CD4-positive, alpha-beta memory T cell (primary cell): ENCODE data around the gene OR2G6. TPM values are rescaled to one million over a fixed set of nuclear protein-coding genes. Genes with fewer than 3 reads are reported as not detected.
"Not testable (repeated sequence)": the region's sequence is repeated elsewhere in the genome, so short reads cannot be mapped to it uniquely, and the experiment has no call there.

ENCODE experiments used
- CTCF ChIA-PET: fragments of 350-600 bp; sonication (Branson Sonifier 250); formaldehyde crosslinking; loops from one replicate; lab custom pipeline; 2021; ENCODE audit warnings: inconsistent platforms; ENCODE audit not compliant: partially characterized antibody; lab: Charles Lee
- POLR2A ChIA-PET: fragments of 350-600 bp; sonication (Branson Sonifier 250); formaldehyde crosslinking; loops from one replicate; lab custom pipeline; 2021; ENCODE audit not compliant: partially characterized antibody; lab: Charles Lee
- DNase-seq, 5 donors: peaks; one replicate each; pipeline versions ENCODE4 v3.0.0 to v3.0.0-alpha.2; 2020 to 2022; ENCODE audit warnings: mixed read lengths in 1 of 5
- H3K27ac ChIP-seq: one replicate; pipeline ENCODE4 v1.7.0; 2013; ENCODE audit warnings: low read depth, low read length
- H3K27me3 ChIP-seq: 2 replicates; pipeline ENCODE4 v1.7.0; 2013; ENCODE audit warnings: mild to moderate bottlenecking, low read length, moderate library complexity; ENCODE audit not compliant: insufficient read depth
- H3K36me3 ChIP-seq: 2 replicates; pipeline ENCODE4 v1.7.0; 2013; ENCODE audit warnings: mild to moderate bottlenecking, low read length, moderate library complexity; ENCODE audit not compliant: insufficient read depth
- H3K4me1 ChIP-seq: 2 replicates; pipeline ENCODE4 v1.7.0; 2013; ENCODE audit warnings: mild to moderate bottlenecking, low read length, moderate library complexity; ENCODE audit not compliant: insufficient read depth
- H3K4me3 ChIP-seq, 2 donors: one replicate each; pipeline ENCODE4 v1.7.0; 2013; ENCODE audit warnings: low read length in 2 of 2, mild to moderate bottlenecking in 1 of 2
- H3K9me3 ChIP-seq, 2 donors: one replicate each; pipeline ENCODE4 v1.7.0; 2013; ENCODE audit warnings: low read length in 2 of 2, control low read depth in 1 of 2; ENCODE audit not compliant: control insufficient read depth in 1 of 2
- H3K27ac Mint-ChIP-seq, 7 donors: one replicate each; pipeline ENCODE4 v1.8.0; 2020 to 2021; ENCODE audit warnings: mixed read lengths in 7 of 7, mild to moderate bottlenecking in 6 of 7, inconsistent platforms in 3 of 7, moderate library complexity in 3 of 7
- H3K27me3 Mint-ChIP-seq, 2 donors: one replicate each; pipeline ENCODE4 v1.8.0; 2020 to 2021; ENCODE audit warnings: mixed read lengths in 2 of 2
- H3K36me3 Mint-ChIP-seq, 2 donors: one replicate each; pipeline ENCODE4 v1.8.0; 2020 to 2021; ENCODE audit warnings: mixed read lengths in 2 of 2, inconsistent platforms in 1 of 2, mild to moderate bottlenecking in 1 of 2
- H3K4me1 Mint-ChIP-seq, 4 donors: one replicate each; pipeline ENCODE4 v1.8.0; 2020 to 2021; ENCODE audit warnings: mixed read lengths in 4 of 4, mild to moderate bottlenecking in 1 of 4
- H3K4me3 Mint-ChIP-seq, 8 donors: one replicate each; pipeline ENCODE4 v1.8.0; 2020 to 2021; ENCODE audit warnings: mixed read lengths in 8 of 8, mild to moderate bottlenecking in 7 of 8, moderate library complexity in 6 of 8, inconsistent platforms in 3 of 8
- H3K9me3 Mint-ChIP-seq, 8 donors: one replicate each; pipeline ENCODE4 v1.8.0; 2020 to 2021; ENCODE audit warnings: mixed read lengths in 8 of 8, mild to moderate bottlenecking in 5 of 8, inconsistent platforms in 3 of 8, moderate library complexity in 1 of 8
- intact Hi-C: fragments of 100-400 bp; cut with micrococcal nuclease; formaldehyde crosslinking; loops from one replicate; pipeline ENCODE4 v1.15.1; 2023
- polyA plus RNA-seq, 2 donors: library from polyadenylated mRNA; unstranded; fragments of 300-500 nt; fragmentation: Illumina TruSeq; gene quantifications; one replicate each; pipeline ENCODE4 v1.2.3, GENCODE V29; 2021
- total RNA-seq, 2 experiments: library from RNA; stranded (reverse); gene quantifications; one replicate each; pipeline ENCODE4 v1.2.3, GENCODE V29; 2021

OR2G6 gene
- total and polyA plus RNA-seq, 4 experiments from 2014 or later: not detected

GRCh38 chr1:248488289-248488688 is 19.6 kb upstream of the OR2G6 start, which contains the start of gene OR2T5:
OR2T5 (plus strand) TSS chr1:248488589; CDS start chr1:248488589, 0 bp downstream.
- H3K27me3 ChIP-seq, CTCF ChIA-PET, H3K4me3 ChIP-seq, DNase-seq, H3K36me3 ChIP-seq, H3K27ac Mint-ChIP-seq, H3K4me1 Mint-ChIP-seq, H3K36me3 Mint-ChIP-seq, H3K9me3 ChIP-seq, H3K27ac ChIP-seq, H3K27me3 Mint-ChIP-seq, H3K4me3 Mint-ChIP-seq, POLR2A ChIA-PET, H3K9me3 Mint-ChIP-seq, H3K4me1 ChIP-seq, intact Hi-C loops: not testable (repeated sequence)

DNA sequence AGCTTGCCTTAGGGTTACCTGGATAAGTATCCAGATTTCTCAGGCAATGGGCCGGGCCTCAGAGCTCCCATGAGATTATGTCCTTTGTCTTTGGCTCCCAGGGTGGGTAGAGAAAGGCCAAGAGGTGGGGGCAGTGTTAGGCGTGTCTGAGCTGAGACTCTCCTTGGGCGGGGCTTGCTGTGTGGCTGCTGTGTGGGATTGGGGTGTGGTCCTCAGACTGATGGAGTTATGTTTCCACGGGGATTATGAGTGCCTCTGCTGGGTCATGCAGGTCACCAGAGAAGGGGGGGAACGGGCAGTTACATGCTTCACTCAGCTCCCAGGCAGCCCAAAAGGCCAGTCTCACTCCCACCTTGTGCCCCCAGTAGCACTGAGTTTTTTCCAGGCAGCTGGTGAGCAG is 11.2 kb upstream of the OR2G6 start:
- H3K9me3 ChIP-seq, DNase-seq, POLR2A ChIA-PET, H3K4me3 Mint-ChIP-seq, H3K4me3 ChIP-seq, H3K4me1 Mint-ChIP-seq, H3K27ac Mint-ChIP-seq, H3K27me3 ChIP-seq, H3K27me3 Mint-ChIP-seq, H3K4me1 ChIP-seq, H3K9me3 Mint-ChIP-seq, H3K27ac ChIP-seq, intact Hi-C loops, H3K36me3 ChIP-seq, H3K36me3 Mint-ChIP-seq, CTCF ChIA-PET: not testable (repeated sequence)

- H3K36me3 Mint-ChIP-seq, H3K27me3 ChIP-seq, H3K27ac Mint-ChIP-seq, H3K4me1 ChIP-seq, H3K4me3 ChIP-seq, H3K4me1 Mint-ChIP-seq, H3K9me3 ChIP-seq, CTCF ChIA-PET, intact Hi-C loops, H3K36me3 ChIP-seq, H3K4me3 Mint-ChIP-seq, POLR2A ChIA-PET, H3K9me3 Mint-ChIP-seq, DNase-seq, H3K27ac ChIP-seq, H3K27me3 Mint-ChIP-seq: not testable (repeated sequence)
These were observed 7.4 kb upstream of the OR2G6 start for GRCh38 chr1:248500305-248501035.

DNA sequence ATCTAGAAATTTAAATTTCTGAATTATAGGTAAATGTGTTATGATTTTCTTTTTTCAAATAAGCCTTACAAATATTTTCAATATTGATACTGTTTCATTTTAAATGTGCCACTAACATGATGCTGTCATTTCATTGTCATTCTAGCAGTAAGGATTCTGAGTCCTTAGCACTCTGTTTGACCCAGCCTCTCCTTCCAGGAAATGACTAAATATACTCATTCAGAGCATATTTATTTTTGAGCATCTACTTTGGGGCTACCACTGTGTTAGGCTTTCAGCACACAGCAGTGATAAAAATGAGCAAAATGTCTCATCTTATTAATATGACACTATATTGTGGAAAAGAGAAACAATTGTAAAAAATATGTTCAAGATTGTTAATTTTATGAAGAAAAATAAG is 2.3 kb downstream of the OR2G6 start:
- H3K27ac ChIP-seq, H3K36me3 ChIP-seq, CTCF ChIA-PET, DNase-seq, H3K9me3 ChIP-seq, POLR2A ChIA-PET, H3K36me3 Mint-ChIP-seq, H3K27me3 ChIP-seq, H3K4me3 ChIP-seq, intact Hi-C loops, H3K27me3 Mint-ChIP-seq, H3K4me1 ChIP-seq, H3K9me3 Mint-ChIP-seq, H3K4me3 Mint-ChIP-seq, H3K4me1 Mint-ChIP-seq, H3K27ac Mint-ChIP-seq: not testable (repeated sequence)

DNA sequence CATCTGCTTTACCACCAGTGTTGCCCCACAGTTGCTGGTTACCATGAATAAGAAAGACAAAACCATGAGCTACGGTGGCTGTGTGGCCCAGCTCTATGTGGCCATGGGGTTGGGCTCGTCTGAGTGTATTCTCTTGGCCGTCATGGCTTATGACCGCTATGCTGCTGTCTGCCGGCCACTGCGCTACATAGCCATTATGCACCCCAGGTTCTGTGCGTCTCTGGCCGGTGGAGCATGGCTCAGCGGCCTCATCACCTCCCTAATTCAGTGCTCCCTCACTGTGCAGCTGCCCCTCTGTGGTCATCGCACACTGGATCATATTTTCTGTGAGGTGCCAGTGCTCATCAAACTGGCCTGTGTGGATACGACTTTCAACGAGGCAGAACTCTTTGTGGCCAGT is 14.0 kb downstream of the OR2G6 start:
- H3K27me3 Mint-ChIP-seq: peaks cover 2 to 3% of the 10 kb centered on the region in 2 donors
- Histone ChIP-seq H3K4me1 (no peaks in the 10 kb centered on the region), H3K27ac (no peak overlapping the region), H3K27me3 (no peaks in the 10 kb centered on the region), H3K9me3 (no peaks in the 10 kb centered on the region), H3K4me3 (no peak overlapping the region), H3K36me3 (no peaks in the 10 kb centered on the region)
- CTCF ChIA-PET: no interaction called here
- peaks cover 0 to 4% of the 10 kb centered on the region in 2 donors for H3K36me3 Mint-ChIP-seq
- H3K4me3 Mint-ChIP-seq: no peak overlapping the region
- peaks cover 0 to 10% (median 4%) of the 10 kb centered on the region in 8 donors for H3K9me3 Mint-ChIP-seq
- H3K27ac Mint-ChIP-seq: no peak overlapping the region
- no peak for DNase-seq
- POLR2A ChIA-PET: no interaction called here
- no peaks in the 10 kb centered on the region for H3K4me1 Mint-ChIP-seq
- intact Hi-C loops: no loop called here

DNA sequence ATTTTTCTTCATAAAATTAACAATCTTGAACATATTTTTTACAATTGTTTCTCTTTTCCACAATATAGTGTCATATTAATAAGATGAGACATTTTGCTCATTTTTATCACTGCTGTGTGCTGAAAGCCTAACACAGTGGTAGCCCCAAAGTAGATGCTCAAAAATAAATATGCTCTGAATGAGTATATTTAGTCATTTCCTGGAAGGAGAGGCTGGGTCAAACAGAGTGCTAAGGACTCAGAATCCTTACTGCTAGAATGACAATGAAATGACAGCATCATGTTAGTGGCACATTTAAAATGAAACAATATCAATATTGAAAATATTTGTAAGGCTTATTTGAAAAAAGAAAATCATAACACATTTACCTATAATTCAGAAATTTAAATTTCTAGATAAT is 29.6 kb downstream of the OR2G6 start:
- intact Hi-C loops, H3K9me3 Mint-ChIP-seq, H3K27me3 ChIP-seq, H3K4me3 Mint-ChIP-seq, H3K4me1 ChIP-seq, H3K4me3 ChIP-seq, H3K36me3 ChIP-seq, H3K9me3 ChIP-seq, H3K4me1 Mint-ChIP-seq, H3K27ac ChIP-seq, DNase-seq, POLR2A ChIA-PET, H3K27ac Mint-ChIP-seq, H3K27me3 Mint-ChIP-seq, H3K36me3 Mint-ChIP-seq, CTCF ChIA-PET: not testable (repeated sequence)

DNA sequence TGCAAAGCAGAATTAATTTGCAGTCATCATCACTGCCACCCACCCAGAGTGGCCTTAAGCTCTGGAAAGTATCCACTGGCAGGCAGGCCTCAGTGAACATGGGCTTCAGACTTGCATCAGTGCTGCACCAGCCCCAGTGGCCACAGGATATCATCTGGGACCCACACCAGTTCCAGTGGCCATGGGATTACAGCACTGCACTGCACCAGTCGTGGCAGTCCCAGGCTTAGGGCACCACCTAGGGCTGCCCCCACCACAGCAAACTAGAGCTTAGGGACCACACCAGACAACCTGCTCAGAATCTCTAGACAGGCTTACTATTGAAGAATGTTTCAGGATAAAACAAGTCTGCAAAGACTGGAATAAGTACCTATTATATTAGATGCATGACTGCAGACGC is 39.5 kb downstream of the OR2G6 start:
- POLR2A ChIA-PET, H3K27me3 ChIP-seq, H3K4me1 ChIP-seq, H3K36me3 Mint-ChIP-seq, H3K27ac Mint-ChIP-seq, DNase-seq, H3K4me3 ChIP-seq, H3K4me1 Mint-ChIP-seq, H3K4me3 Mint-ChIP-seq, H3K9me3 Mint-ChIP-seq, H3K9me3 ChIP-seq, H3K27me3 Mint-ChIP-seq, H3K27ac ChIP-seq, CTCF ChIA-PET, intact Hi-C loops, H3K36me3 ChIP-seq: not testable (repeated sequence)

DNA sequence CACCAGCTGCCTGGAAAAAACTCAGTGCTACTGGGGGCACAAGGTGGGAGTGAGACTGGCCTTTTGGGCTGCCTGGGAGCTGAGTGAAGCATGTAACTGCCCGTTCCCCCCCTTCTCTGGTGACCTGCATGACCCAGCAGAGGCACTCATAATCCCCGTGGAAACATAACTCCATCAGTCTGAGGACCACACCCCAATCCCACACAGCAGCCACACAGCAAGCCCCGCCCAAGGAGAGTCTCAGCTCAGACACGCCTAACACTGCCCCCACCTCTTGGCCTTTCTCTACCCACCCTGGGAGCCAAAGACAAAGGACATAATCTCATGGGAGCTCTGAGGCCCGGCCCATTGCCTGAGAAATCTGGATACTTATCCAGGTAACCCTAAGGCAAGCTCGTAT is 43.2 kb downstream of the OR2G6 start:
- H3K4me1 Mint-ChIP-seq, H3K27me3 Mint-ChIP-seq, H3K4me1 ChIP-seq, H3K36me3 Mint-ChIP-seq, H3K36me3 ChIP-seq, POLR2A ChIA-PET, H3K4me3 Mint-ChIP-seq, intact Hi-C loops, H3K27ac ChIP-seq, H3K9me3 Mint-ChIP-seq, DNase-seq, H3K4me3 ChIP-seq, H3K27ac Mint-ChIP-seq, CTCF ChIA-PET, H3K9me3 ChIP-seq, H3K27me3 ChIP-seq: not testable (repeated sequence)
